Renal pelvis (tissue), 12 donors: Measurements from ENCODE around the gene PLPP6. TPM values are rescaled to one million over a fixed set of nuclear protein-coding genes. Genes with fewer than 3 reads are reported as not detected.
"Not testable (repeated sequence)": the region's sequence is repeated elsewhere in the genome, so short reads cannot be mapped to it uniquely, and the experiment has no call there.

Experiments
- DNase-seq: peaks from one replicate; pipeline ENCODE4 v3.0.0-alpha.2; 2013
- long read RNA-seq, 16 experiments: transcript quantifications; one replicate each; lab custom pipeline, GENCODE V29; 2026
- polyA plus RNA-seq, 3 donors: library from polyadenylated mRNA; unstranded; fragments of 120-200 nt; gene quantifications; one replicate each; pipeline ENCODE4 v1.2.1, GENCODE V29; 2013; ENCODE audit not compliant: insufficient read length in 3 of 3

PLPP6 gene
- 10 to 100 TPM; 16.2 to 18.1 (median 17.3) TPM for polyA plus RNA-seq
- long read RNA-seq, donor 1, transcript PLPP6-201 (1 exons, 2,944 nt), result major isoform, 18 of 18 reads
- long read RNA-seq, donor 1, partial matches to known transcripts, result 0 of 18 reads
- long read RNA-seq, donor 1, other reads (novel, unspliced or antisense), result 0 of 18 reads
- long read RNA-seq, donor 2, transcript PLPP6-201 (1 exons, 2,944 nt), result major isoform, 36 of 36 reads
- long read RNA-seq, donor 2, partial matches to known transcripts, result 0 of 36 reads
- long read RNA-seq, donor 2, other reads (novel, unspliced or antisense), result 0 of 36 reads
- long read RNA-seq, donor 3, transcript PLPP6-201 (1 exons, 2,944 nt), result major isoform, 17 of 17 reads
- long read RNA-seq, donor 3, partial matches to known transcripts, result 0 of 17 reads
- long read RNA-seq, donor 3, other reads (novel, unspliced or antisense), result 0 of 17 reads
- long read RNA-seq, donor 4, transcript PLPP6-201 (1 exons, 2,944 nt), result major isoform, 34 of 34 reads
- long read RNA-seq, donor 4, partial matches to known transcripts, result 0 of 34 reads
- long read RNA-seq, donor 4, other reads (novel, unspliced or antisense), result 0 of 34 reads
- long read RNA-seq, donor 5, transcript PLPP6-201 (1 exons, 2,944 nt), result major isoform, 11 of 11 reads
- long read RNA-seq, donor 5, partial matches to known transcripts, result 0 of 11 reads
- long read RNA-seq, donor 5, other reads (novel, unspliced or antisense), result 0 of 11 reads
- long read RNA-seq, donor 6, transcript PLPP6-201 (1 exons, 2,944 nt), result major isoform, 43 of 43 reads
- long read RNA-seq, donor 6, partial matches to known transcripts, result 0 of 43 reads
- long read RNA-seq, donor 6, other reads (novel, unspliced or antisense), result 0 of 43 reads
- long read RNA-seq, donor 7, transcript PLPP6-201 (1 exons, 2,944 nt), result major isoform, 16 of 16 reads
- long read RNA-seq, donor 7, partial matches to known transcripts, result 0 of 16 reads
- long read RNA-seq, donor 7, other reads (novel, unspliced or antisense), result 0 of 16 reads
- long read RNA-seq, donor 8, transcript PLPP6-201 (1 exons, 2,944 nt), result major isoform, 12 of 12 reads
- long read RNA-seq, donor 8, partial matches to known transcripts, result 0 of 12 reads
- long read RNA-seq, donor 8, other reads (novel, unspliced or antisense), result 0 of 12 reads
- long read RNA-seq, donor 9, transcript PLPP6-201 (1 exons, 2,944 nt), result major isoform, 30 of 30 reads
- long read RNA-seq, donor 9, partial matches to known transcripts, result 0 of 30 reads
- long read RNA-seq, donor 9, other reads (novel, unspliced or antisense), result 0 of 30 reads
- long read RNA-seq, donor 10, transcript PLPP6-201 (1 exons, 2,944 nt), result major isoform, 34 of 34 reads
- long read RNA-seq, donor 10, partial matches to known transcripts, result 0 of 34 reads
- long read RNA-seq, donor 10, other reads (novel, unspliced or antisense), result 0 of 34 reads
- long read RNA-seq, donor 11, transcript PLPP6-201 (1 exons, 2,944 nt), result major isoform, 17 of 17 reads
- long read RNA-seq, donor 11, partial matches to known transcripts, result 0 of 17 reads
- long read RNA-seq, donor 11, other reads (novel, unspliced or antisense), result 0 of 17 reads
- long read RNA-seq, donor 12, transcript PLPP6-201 (1 exons, 2,944 nt), result major isoform, 39 of 39 reads
- long read RNA-seq, donor 12, partial matches to known transcripts, result 0 of 39 reads
- long read RNA-seq, donor 12, other reads (novel, unspliced or antisense), result 0 of 39 reads
- long read RNA-seq, donor 13, transcript PLPP6-201 (1 exons, 2,944 nt), result major isoform, 23 of 23 reads
- long read RNA-seq, donor 13, partial matches to known transcripts, result 0 of 23 reads
- long read RNA-seq, donor 13, other reads (novel, unspliced or antisense), result 0 of 23 reads
- long read RNA-seq, donor 14, result 0 reads
- long read RNA-seq, donor 15, transcript PLPP6-201 (1 exons, 2,944 nt), result major isoform, 40 of 40 reads
- long read RNA-seq, donor 15, partial matches to known transcripts, result 0 of 40 reads
- long read RNA-seq, donor 15, other reads (novel, unspliced or antisense), result 0 of 40 reads
- long read RNA-seq, donor 16, transcript PLPP6-201 (1 exons, 2,944 nt), result major isoform, 34 of 34 reads
- long read RNA-seq, donor 16, partial matches to known transcripts, result 0 of 34 reads
- long read RNA-seq, donor 16, other reads (novel, unspliced or antisense), result 0 of 34 reads

DNA sequence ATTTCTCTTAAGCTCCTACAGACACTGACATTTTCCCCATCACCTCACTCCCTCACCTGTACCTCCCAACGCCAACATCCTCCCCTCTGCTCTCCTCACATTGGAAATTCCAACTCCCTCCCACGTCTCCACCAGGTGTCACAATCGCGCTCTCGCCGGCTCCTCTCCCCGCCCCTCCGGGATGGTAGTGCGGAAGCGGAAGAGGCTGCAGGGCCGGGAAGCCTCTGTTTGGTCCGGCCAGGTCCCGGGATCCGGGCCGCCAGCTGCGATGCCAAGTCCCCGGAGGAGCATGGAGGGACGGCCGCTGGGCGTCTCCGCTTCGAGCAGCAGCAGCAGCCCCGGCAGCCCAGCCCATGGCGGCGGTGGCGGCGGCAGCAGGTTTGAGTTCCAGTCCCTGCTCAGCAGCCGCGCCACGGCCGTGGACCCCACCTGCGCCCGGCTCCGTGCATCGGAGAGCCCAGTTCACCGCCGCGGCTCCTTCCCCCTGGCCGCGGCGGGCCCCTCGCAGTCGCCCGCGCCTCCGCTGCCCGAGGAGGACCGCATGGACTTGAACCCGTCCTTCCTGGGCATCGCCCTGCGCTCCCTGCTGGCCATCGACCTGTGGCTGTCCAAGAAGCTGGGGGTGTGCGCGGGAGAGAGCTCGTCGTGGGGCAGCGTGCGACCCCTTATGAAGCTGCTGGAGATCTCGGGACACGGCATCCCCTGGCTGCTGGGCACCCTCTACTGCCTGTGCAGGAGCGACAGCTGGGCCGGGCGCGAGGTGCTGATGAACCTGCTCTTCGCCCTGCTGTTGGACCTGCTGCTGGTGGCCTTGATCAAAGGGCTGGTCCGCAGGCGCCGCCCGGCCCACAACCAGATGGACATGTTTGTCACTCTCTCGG is at the start of gene PLPP6:
PLPP6 (plus strand) TSS at position 187 of the 881 bp plus-strand sequence; CDS start at position 269, 82 bp downstream.
- peak; percentile 88 for DNase-seq

DNA sequence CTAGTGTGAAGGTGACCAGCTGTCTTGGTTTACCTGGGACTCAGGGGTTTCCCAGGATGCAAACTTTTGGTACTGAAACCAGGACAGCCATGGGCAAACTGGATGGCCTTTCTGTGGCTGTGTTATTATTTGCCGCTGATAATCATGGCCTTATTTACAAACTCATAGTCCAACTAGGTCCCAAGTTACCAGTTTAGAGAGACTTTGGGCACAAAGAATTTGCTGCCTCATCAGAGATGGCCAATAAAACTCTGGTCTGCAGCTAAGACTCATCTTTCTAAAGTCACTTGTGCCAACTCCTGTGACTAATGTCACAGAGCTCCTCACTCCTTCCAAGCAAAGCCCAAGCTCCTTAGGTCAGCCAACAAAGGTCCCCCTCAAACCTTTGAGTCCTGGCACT is 47.5 kb upstream of the PLPP6 start:
- no peak for DNase-seq

DNA sequence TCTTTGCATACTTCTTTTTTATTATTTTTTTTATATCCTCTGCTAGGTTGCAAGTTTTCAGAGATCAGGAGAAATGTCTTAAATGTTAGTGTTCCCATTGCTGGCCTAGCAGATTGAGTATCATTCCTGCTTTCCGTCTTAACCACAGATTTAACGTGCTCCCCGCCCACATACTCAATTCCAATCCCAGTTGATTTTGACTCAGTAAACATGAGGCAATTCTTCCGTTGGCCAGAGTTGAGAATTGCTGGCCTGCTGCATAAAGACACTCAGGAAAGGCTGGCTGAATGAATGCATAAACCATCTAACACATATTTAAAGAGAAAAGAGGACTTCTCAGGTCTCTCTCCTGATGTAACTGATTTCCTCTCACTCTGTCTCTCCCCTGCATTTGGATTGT is 46.8 kb upstream of the PLPP6 start:
- DNase-seq, result no peak

DNA sequence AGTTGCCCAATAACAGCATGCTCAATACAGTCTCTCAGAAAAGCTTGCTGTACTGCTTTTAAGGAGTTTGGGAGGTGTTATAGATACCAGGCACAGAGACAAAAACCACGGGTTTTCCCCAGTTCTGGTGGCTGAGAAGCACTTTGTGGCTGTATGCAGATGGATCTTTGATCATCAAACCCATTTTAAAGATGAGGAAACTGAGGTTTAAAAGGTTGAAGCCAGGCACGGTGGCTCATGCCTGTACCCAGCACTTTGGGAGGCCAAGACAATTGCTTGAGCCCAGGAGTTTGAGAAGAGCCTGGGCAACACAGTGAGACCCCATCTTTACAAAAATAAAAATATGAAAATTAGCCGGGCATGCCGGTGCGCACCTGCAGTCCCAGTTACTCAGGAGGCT is 46.3 kb upstream of the PLPP6 start:
- no peak for DNase-seq

DNA sequence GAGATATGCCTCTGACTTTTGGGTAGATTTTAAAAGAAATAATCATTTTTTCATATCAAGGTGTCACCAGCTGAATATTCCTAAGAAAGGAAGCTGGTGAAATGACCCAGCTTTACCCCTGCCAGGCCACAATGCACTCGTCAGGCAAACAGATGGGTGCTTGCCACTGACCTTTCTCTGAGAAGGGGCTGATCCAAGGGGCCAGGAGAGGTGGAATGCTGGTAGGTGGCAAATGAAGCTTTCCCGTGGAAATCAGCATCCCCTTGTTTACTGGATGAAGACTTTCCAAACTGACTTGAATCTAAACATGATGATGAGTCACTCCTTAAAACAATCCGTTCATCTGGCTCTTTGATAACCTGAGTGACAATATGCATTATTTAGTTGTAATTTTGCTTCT is 44.3 kb upstream of the PLPP6 start:
- DNase-seq, result no peak

DNA sequence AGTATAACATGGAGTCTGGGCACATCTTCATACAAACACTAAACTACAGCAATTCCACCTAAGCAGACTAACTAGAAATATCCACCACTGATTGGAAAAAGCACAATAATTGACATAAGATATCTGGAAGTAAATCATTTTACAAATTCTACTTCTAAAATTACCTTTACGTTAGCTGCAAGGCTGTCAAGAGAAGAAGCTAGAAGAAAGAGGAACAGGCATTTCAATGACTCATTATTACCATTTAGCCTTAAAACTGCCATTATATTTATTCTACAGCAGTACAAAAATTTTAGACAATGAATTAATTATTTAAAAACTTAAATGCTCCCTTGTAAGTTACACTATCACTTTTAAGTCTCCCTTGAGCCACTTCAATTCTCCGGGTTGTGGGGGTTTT is 43.4 kb upstream of the PLPP6 start:
- no peak for DNase-seq

DNA sequence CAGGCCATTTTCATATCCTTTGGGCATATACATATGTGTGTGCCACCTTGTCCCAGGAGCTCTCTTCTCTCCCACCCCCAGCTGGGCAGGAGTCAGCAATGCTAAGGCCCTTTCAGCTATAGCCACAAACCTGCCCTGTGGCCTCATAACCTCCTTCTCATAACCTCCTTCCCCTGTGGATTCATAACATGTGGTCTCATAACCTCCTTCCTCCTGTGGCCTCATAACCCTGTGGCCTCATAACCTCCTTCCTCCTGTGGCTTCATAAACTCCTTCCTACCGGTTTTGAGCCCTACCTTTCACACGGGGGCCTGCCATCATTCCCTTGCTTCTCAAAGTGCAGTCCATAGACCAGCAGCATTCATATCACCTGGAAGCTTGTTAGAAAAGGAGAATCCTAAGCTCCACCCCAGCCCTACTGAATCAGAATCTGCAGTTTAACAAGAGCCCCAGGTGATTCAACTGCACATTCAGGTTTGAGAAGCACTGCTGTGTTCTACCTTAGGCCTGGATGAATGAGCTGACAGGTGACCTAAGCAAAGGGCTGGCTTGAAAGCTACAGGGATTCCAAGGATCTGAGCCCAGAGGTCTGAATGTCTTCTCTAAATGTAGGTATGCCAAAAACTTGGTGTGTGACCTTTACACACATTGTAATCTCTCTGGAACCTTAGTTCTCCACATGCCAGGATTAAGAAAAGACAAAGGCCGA is 41.9 kb upstream of the PLPP6 start:
- no peak for DNase-seq

DNA sequence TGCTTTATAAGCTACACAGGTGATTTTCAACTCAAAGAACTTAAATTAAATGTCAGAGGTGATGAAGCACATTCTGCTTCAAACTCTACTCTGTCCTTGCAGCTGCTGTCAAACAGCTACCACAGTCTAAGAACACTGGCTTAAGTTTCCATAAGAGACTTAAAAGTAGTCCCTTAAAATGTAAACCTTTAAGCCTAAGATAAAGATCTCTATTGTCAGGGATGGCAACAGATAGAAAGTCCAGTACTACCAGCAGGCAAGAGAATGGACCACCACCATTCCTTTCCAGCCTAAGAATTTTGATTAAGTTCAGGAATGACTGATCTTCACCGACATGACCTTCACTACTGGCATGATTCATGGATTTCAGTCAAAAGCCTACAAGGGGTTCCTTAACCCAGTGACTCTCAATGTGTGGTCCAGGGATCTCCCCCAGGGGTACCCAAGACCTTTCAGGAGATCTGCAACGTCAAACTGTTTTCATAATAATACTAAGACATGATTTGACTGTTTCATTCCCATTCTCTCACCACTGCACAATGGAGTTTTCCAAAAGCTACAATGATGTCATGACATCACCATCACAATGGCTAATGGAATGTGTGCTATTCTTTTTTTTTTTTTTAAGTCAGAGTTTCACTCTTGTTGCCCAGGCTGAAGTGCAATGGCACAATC is 41.1 kb upstream of the PLPP6 start:
- DNase-seq, result no peak

DNA sequence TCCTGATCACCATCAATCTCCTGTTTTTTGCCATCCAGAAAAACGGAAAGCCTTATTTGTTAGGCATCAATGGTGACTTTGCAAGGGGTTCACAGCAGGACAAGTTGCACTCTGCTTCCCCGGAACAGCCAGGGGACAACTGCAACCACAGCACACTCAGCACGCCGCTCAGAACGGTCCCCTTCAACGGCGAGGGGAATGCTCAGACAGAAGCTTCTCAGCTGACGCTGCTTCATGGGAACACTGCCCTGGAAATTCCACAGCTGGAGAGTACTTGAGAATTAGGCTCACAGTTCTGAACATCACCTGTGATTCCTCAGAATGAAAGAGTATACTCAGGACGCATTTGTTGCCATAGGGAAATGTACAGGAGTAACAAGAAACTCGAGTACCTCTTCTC is 40.1 kb upstream of the PLPP6 start:
- no peak for DNase-seq

DNA sequence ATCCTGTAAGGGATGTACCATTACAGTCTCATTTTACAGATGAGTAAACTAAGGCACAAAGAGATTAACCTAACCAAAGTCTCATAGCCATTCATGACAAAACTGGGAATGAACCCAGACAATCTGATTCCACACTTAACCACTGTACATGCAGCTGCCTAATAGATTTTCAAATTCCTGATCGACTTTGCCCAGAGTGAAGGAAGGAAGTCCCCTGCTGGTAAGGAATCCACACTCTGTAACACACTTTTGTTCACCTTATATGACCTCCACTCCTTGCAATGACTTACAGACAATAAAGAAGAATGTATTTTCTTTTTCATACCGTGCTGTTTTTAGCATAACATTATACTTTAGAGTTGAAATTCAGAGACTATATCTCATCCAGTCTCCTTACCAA is 31.3 kb upstream of the PLPP6 start:
- no peak for DNase-seq

DNA sequence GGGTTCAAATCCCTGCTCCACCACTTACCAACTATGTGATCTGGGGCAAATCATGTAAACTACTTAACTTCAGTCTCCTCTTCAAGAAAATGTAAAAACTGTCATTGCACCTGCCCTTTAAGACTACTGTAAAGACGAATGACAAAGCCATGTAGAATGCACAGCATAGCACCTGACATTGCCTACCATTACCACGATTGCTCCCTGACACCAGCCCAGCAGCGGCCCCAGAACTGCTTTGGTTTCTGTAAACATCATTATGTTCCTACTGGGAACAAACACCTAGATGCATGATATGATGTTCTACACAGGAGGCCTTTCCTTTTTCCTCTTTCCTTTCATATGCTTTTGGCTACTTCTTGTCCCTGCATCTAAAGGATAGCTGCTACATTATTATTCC is 23.1 kb upstream of the PLPP6 start:
- no peak for DNase-seq

DNA sequence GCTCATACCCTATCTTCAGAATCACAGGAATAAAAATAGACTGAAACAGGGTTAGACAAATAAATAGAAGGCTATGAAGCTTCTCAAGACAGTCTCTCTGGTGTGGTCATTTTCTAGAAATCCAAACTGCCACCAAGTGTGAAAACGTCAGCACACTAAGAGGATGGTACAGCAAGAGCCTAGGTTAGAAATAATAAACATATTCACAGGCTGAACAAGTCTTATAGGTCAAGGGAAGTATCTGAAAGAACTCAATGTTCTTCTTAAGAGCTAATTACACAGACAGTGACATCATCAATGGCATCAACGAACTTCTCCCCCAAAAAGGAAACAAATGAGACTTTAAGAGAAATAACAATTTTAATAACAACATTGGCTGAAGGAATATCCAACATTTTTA is 22.7 kb upstream of the PLPP6 start:
- no peak for DNase-seq

DNA sequence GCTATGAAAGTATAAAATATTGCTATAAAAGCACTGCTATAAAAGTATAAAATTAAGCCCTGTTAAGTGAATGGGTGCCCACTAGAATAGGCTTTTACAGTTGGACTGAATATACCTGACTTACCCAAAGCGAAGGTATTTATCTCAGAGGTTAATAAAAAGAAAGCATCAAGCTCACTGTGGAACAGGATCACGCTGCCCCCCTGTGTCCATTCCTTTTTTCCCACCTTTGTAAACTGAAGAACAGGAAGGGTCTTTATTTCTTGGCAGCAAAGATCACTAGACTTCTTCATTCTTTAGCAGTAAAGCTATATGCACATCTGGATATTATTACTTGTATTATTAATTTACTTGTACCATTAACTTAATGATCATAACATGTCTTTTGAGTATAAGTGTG is 22.1 kb upstream of the PLPP6 start:
- no peak for DNase-seq

DNA sequence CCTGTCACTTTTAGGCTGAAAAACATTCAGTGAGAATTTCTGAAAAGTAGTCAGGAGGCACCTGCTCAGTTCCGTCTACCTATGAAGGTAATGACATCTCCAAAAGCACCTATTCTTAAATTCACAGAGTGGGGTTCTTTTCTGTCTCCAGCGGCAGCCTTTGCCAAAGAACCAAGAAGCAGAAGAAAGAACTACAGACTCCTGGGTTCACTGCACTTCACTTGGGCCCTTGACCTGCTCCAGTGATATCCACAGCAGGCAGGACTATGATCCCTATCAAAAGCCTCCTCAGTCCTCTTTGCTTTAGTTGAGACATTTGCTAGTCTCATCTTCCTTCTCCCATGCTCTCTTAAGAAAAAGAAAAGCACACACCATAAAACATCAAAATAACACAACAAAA is 19.7 kb upstream of the PLPP6 start:
- no peak for DNase-seq

DNA sequence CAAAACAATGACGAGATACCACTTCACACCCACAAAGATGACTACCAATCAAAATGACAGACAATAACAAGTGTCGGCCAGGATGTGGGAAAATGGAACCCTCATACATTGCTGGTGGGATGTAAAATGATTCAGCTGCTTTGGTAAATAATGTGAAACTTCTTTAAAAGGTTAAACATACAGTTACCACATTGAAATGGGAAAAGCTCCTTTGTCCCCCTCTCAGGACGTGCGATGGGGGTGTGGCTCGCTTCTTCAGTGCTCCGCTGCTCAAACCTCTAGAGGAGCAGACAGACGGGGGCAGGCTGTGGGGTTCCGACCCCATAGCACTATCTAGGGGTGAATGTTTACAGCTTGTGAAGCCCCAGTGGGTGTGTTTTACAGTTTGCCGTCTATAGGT is 8.0 kb upstream of the PLPP6 start:
- no peak for DNase-seq

DNA sequence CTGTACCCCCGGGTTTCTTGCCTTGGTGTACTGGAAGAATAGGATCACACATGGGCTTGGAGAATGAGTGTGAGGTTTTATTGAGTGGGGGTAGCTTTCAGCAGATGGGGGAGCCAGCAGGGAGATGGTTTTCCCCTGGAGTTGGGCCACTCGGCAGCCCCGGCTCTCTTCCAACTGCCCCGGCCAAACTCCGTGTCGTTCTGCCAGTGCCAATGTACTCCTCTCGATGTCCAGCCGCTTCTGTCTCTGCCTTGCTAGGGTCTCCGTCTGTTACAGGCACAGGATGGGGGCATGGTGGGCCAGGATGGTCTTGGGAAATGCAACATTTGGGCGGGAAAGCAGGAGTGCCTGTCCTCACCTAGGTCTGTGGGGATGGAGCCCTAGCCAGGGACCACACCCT is 7.6 kb upstream of the PLPP6 start:
- no peak for DNase-seq

DNA sequence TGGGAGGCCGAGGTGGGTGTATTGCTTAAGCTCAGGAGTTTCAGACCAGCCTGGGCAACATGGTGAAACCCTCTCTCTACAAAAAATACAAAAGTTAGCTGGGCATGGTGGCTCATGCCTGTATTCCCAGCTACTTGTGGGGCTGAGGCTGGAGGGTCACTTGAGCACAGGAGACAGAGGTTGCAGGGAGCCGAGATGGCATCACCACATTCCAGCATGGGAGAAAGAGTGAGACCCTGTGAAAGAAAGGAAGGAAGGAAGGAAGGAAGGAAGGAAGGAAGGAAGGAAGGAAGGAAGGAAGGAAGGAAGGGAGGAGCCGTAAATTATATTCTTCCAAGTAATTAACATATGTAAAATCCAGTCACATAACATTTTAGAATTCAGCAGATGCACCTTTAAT is 5.9 kb upstream of the PLPP6 start:
- DNase-seq, result not testable (repeated sequence)

DNA sequence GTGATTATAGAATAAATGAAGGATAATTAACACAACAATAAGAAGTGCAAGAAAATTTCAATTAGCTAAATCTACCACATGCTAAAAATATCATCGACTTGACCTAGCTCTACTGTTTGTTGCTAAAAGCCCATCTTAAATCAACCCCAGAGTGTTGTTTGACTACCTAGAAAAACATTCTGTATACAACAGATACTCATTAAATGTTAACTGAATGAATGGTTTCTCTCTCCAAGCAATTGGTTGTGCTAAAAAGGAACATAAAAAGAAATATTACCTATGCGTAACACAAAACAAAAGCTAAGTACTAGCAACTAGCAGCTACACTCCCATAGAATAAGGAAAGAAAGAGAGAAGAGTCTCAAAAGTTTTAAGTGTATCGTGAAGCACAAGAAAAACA is 5.5 kb upstream of the PLPP6 start:
- DNase-seq, result no peak
